ENCODE results near the gene PAN2.

DNA sequence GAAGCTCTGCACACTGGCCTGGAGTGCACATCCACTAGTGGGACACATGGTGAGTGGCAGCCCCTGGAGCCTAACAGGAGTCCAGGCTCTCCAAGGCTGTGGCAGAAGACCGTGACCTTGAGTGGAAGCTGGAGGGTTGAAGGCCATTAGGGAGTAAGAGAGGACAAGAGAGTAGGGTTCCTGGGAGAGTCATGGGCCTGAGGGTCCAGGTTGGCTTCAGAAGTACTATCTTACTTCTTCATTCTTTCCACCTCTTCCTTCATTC lies 5.3 kb upstream of the PAN2 start:
- TF ChIP-seq, protein P1, sequence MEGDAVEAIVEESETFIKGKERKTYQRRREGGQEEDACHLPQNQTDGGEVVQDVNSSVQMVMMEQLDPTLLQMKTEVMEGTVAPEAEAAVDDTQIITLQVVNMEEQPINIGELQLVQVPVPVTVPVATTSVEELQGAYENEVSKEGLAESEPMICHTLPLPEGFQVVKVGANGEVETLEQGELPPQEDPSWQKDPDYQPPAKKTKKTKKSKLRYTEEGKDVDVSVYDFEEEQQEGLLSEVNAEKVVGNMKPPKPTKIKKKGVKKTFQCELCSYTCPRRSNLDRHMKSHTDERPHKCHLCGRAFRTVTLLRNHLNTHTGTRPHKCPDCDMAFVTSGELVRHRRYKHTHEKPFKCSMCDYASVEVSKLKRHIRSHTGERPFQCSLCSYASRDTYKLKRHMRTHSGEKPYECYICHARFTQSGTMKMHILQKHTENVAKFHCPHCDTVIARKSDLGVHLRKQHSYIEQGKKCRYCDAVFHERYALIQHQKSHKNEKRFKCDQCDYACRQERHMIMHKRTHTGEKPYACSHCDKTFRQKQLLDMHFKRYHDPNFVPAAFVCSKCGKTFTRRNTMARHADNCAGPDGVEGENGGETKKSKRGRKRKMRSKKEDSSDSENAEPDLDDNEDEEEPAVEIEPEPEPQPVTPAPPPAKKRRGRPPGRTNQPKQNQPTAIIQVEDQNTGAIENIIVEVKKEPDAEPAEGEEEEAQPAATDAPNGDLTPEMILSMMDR (conservative IDR thresholded peaks at IDR 0.05; ENCODE audit: low read depth, low read length): no peak
- TF ChIP-seq EZH2 (IDR thresholded peaks at IDR 0.05; ENCODE audit: low read length, unreplicated experiment) (no peak), EZH2phosphoT487 (IDR thresholded peaks at IDR 0.05; ENCODE audit: borderline replicate concordance, low read length) (no peak)

All from PC-3 (cell line).